PC-9 (cell line): ENCODE data around the gene C1QTNF7. TPM values are rescaled to one million over a fixed set of nuclear protein-coding genes. Genes with fewer than 3 reads are reported as not detected.

Experiments
- BruUV-seq: library from RNA; stranded (reverse); fragments of 400-500 nt; replicated peaks from 2 replicates; lab custom pipeline; 2021; lab: Mats Ljungman, UMichigan
- CTCF ChIA-PET: fragments of 300-600 bp; sonication (Branson Sonifier 250); formaldehyde crosslinking; loops from one replicate; lab custom pipeline; 2022; ENCODE audit warnings: antibody characterized with exemption; lab: Charles Lee
- POLR2A ChIA-PET: fragments of 300-600 bp; sonication (Branson Sonifier 250); formaldehyde crosslinking; loops from one replicate; lab custom pipeline; 2022; ENCODE audit warnings: antibody characterized with exemption; ENCODE audit not compliant: unreplicated experiment; lab: Charles Lee
- DNase-seq, 2 experiments: peaks; one replicate each; pipeline versions ENCODE4 v3.0.0 to v3.0.0-alpha.2; 2015 to 2022; ENCODE audit warnings: mixed read lengths in 1 of 2
- H2AFZ ChIP-seq: fragments of 200-600 bp; sonication (generic); 2 replicates; pipeline ENCODE4 v1.8.1; 2017; ENCODE audit warnings: antibody characterized with exemption
- H3F3A ChIP-seq: fragments of 200-600 bp; sonication (generic); 2 replicates; pipeline ENCODE4 v1.8.1; 2017; ENCODE audit warnings: antibody characterized with exemption, mild to moderate bottlenecking, low read depth; ENCODE audit not compliant: insufficient read depth
- H3K27ac ChIP-seq: fragments of 200-600 bp; sonication (generic); 2 replicates; pipeline ENCODE4 v1.6.1; 2016; ENCODE audit warnings: mixed run types
- H3K27me3 ChIP-seq: fragments of 200-600 bp; sonication (generic); 2 replicates; pipeline ENCODE4 v1.6.1; 2016; ENCODE audit warnings: low read depth, mixed run types; ENCODE audit not compliant: insufficient read depth
- H3K36me3 ChIP-seq: fragments of 200-600 bp; sonication (generic); 2 replicates; pipeline ENCODE4 v1.6.1; 2016; ENCODE audit warnings: low read depth, mixed run types
- H3K4me1 ChIP-seq: fragments of 200-600 bp; sonication (generic); replicated peaks from 2 replicates; pipeline ENCODE4 v1.6.1; 2016; ENCODE audit warnings: mixed run types; ENCODE audit not compliant: insufficient read depth
- H3K4me2 ChIP-seq: fragments of 200-600 bp; sonication (generic); 2 replicates; pipeline ENCODE4 v1.6.1; 2017; ENCODE audit warnings: mixed run types
- H3K4me3 ChIP-seq: fragments of 200-600 bp; sonication (generic); 2 replicates; pipeline ENCODE4 v1.6.1; 2016; ENCODE audit warnings: mixed run types
- H3K79me2 ChIP-seq: fragments of 200-600 bp; sonication (generic); 2 replicates; pipeline ENCODE4 v1.6.1; 2017; ENCODE audit warnings: low read depth, mixed run types
- H3K9me2 ChIP-seq: fragments of 200-600 bp; sonication (generic); 2 replicates; pipeline ENCODE4 v1.8.1; 2017; ENCODE audit warnings: mild to moderate bottlenecking; ENCODE audit not compliant: insufficient read depth
- H3K9me3 ChIP-seq: fragments of 200-600 bp; sonication (generic); 2 replicates; pipeline ENCODE4 v1.8.1; 2016; ENCODE audit warnings: low read depth; ENCODE audit not compliant: insufficient read depth
- H4K20me1 ChIP-seq: fragments of 200-600 bp; sonication (generic); 2 replicates; pipeline ENCODE4 v1.8.1; 2017; ENCODE audit not compliant: insufficient read depth
- CTCF ChIP-seq: fragments of 200-600 bp; sonication (generic); conservative IDR thresholded peaks from 2 replicates; pipeline ENCODE4 v1.6.1; 2017; ENCODE audit warnings: mixed run types, antibody characterized with exemption, mild to moderate bottlenecking, moderate library complexity
- EZH2 ChIP-seq: fragments of 200-600 bp; sonication (generic); IDR thresholded peaks from 2 replicates; pipeline ENCODE4 v1.8.0; 2017; ENCODE audit warnings: antibody characterized with exemption, low read depth
- intact Hi-C: fragments of 100-400 bp; cut with micrococcal nuclease; formaldehyde crosslinking; loops from one replicate; pipeline ENCODE4 v1.10.0; 2022; ENCODE audit not compliant: unreplicated experiment
- total RNA-seq: library from RNA; stranded (reverse); gene quantifications from 2 replicates; pipeline ENCODE4 v1.2.3, GENCODE V29; 2021

C1QTNF7 gene
- total RNA-seq, 1 experiment from 2014 or later = not detected

GRCh38 chr4:15413623-15414019 is 14.2 kb upstream of the C1QTNF7 start:
- no TSS peak for BruUV-seq
- Histone ChIP-seq H2AFZ (no peak overlapping the region), H3K4me1 (no peaks in the 10 kb centered on the region), H3K27ac (no peak overlapping the region), H3K9me2 (no peaks in the 10 kb centered on the region), H3F3A (no peaks in the 10 kb centered on the region), H3K4me3 (no peak overlapping the region), H3K79me2 (no peaks in the 10 kb centered on the region), H4K20me1 (no peaks in the 10 kb centered on the region), H3K36me3 (no peaks in the 10 kb centered on the region), H3K9me3 (no peaks in the 10 kb centered on the region), H3K4me2 (no peak overlapping the region), H3K27me3 (no peaks in the 10 kb centered on the region)
- ChIA-PET CTCF (no interaction called here), POLR2A (no interaction called here)
- TF ChIP-seq CTCF (no peak), EZH2 (no peak)
- DNase-seq = no peak
- intact Hi-C loops = no loop called here

DNA sequence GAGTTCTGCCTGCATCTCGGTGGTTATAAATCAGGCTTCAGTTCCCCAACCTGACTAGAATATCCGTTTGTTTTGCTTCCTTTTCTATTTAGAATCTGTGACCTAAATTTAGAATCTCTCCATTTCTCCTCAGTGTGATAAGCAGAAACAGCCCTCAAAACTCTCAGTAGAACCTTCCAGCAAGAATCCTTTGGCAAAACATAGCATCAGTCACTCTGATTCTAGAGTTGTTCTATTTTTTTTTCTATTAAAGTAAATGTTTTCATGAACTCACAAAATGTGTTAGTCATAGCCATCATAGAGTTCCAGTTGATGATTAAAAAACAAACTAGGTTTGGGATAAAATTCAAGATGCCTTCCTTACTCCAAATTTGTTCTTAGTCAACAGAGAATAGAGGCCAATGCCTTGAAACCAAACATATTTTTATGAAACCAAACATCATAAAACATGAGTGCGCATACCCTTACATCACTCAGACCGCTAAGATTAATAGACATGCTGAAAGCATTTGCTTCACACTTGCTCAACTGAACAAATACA is 13.2 kb upstream of the C1QTNF7 start:
- intact Hi-C loops = no loop called here
- DNase-seq = no peak
- BruUV-seq = no TSS peak
- Histone ChIP-seq H3K36me3 (no peaks in the 10 kb centered on the region), H4K20me1 (no peaks in the 10 kb centered on the region), H3F3A (no peaks in the 10 kb centered on the region), H2AFZ (no peak overlapping the region), H3K27me3 (no peaks in the 10 kb centered on the region), H3K4me3 (no peak overlapping the region), H3K79me2 (no peaks in the 10 kb centered on the region), H3K27ac (no peak overlapping the region), H3K9me2 (no peaks in the 10 kb centered on the region), H3K9me3 (no peaks in the 10 kb centered on the region), H3K4me1 (no peaks in the 10 kb centered on the region), H3K4me2 (no peak overlapping the region)
- CTCF ChIA-PET = no interaction called here
- no peak for TF ChIP-seq EZH2
- no peak for TF ChIP-seq CTCF
- POLR2A ChIA-PET = no interaction called here

DNA sequence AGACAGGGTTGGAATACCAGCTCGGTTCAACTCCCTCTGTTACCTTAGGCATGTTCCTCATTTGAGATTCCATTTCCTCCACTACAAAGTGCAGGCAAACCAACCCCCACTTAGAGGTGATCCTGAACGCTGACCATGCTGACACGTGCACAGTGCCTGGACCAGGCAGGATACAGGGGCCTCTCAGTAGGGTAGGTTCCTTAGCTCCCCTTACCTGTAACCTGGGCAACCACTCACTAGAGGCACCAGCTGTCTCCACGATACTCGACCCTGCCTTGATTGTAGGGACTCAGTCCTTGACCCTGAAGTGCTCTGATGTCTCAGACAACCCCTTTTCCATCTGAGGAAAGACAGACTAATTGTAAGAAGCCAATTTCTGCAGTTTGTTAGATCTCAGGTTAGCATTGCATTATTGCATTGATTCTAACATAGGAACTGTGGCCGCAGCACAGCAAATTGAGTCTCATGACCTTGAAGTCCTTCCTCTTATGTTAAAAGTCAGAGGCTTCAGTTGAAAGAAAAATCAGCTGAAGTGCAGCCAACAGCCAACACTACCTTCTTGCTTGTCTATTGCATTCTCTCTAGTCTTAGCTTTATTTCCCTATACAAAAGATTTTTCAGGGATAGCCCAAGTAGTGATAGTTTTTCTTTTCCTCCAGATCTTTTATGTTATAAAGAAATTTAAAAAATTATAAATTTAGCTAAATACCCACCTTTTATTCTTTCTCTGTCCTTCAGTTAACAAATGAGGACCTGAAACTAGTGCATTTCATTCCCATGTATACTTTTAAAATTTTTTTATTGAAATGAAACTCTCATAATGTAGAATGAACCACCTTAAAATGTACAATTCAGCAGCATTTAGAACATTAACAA is 11.2 kb upstream of the C1QTNF7 start:
- TF ChIP-seq EZH2 = no peak
- TF ChIP-seq CTCF = no peak
- no peak overlapping the region for H3K4me3 ChIP-seq
- no TSS peak for BruUV-seq
- no peaks in the 10 kb centered on the region for H3F3A ChIP-seq
- ChIA-PET POLR2A (no interaction called here), CTCF (no interaction called here)
- H3K36me3 ChIP-seq = no peaks in the 10 kb centered on the region
- H3K9me2 ChIP-seq = no peaks in the 10 kb centered on the region
- H3K4me1 ChIP-seq = no peaks in the 10 kb centered on the region
- no peaks in the 10 kb centered on the region for H4K20me1 ChIP-seq
- no peak overlapping the region for H3K27ac ChIP-seq
- H3K79me2 ChIP-seq = no peaks in the 10 kb centered on the region
- H3K9me3 ChIP-seq = no peaks in the 10 kb centered on the region
- H3K4me2 ChIP-seq = no peak overlapping the region
- H3K27me3 ChIP-seq = no peaks in the 10 kb centered on the region
- no peak for DNase-seq
- H2AFZ ChIP-seq = no peak overlapping the region
- intact Hi-C loops = no loop called here
